SK-N-MC (cell line): ENCODE results near the gene TKT.

ENCODE experiments used
- FOXP2 ChIP-seq: optimal IDR thresholded peaks from 2 replicates; pipeline ENCODE3; 2011; ENCODE audit warnings: mild to moderate bottlenecking, moderate library complexity; ENCODE audit not compliant: insufficient read depth; ENCODE audit errors: extremely low read length, control extremely low read depth
- POLR2AphosphoS5 ChIP-seq: IDR thresholded peaks from 2 replicates; pipeline ENCODE4 v1.6.1; 2012; ENCODE audit warnings: mild to moderate bottlenecking, low read depth, low read length, borderline replicate concordance

DNA sequence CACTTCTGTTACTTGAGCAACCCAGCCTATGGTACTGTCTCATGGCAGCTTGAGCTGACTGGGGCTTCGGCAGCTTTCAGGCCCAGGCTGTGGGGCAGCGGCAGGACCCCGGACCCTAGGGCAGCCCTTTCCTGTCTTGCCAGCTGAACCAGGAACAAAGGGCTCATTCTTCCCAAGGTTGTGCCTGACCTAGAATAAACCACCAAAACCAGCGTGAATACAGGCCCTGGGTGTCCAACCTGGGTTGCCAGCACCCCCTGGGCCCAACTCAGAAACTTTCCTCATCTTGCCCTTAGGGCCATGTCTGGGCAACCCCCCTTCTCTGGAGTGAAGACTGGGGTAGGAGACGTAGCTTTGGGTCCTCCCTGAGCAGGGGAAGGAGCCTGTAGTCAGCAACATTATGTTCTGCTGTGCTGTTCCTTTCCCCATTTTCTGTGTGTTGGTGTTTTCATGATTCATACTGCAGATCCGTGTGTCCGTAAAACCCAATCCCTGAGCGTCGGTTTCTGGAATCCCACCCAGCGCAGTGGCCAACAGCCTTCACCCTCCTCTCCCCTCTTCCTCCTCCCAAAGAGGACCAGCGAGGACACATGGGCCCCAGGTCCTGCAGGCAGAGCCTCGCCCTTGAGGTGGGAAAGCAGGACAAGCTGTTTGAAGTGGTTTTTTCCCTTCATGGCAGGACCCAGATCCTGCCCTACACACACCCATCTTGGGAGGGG lies 33.5 kb downstream of the TKT start:
- TF ChIP-seq POLR2AphosphoS5 (peak; percentile 10; the same call in 1 of the 2 replicates), FOXP2 (no peak)
